AG04450 (cell line): ENCODE measurements around the gene KCNJ12. TPM values are rescaled to one million over a fixed set of nuclear protein-coding genes. Genes with fewer than 3 reads are reported as not detected.
"Not testable (repeated sequence)": the region's sequence is repeated elsewhere in the genome, so short reads cannot be mapped to it uniquely, and the experiment has no call there.

Source experiments
- CTCF ChIA-PET: fragments of 300-600, 350-600 bp; formaldehyde crosslinking; extraction: SDS; loops from one replicate; lab custom pipeline; 2022; ENCODE audit warnings: antibody characterized with exemption, inconsistent platforms; lab: Charles Lee
- POLR2A ChIA-PET: fragments of 350-600 bp; formaldehyde crosslinking; extraction: SDS; loops from one replicate; lab custom pipeline; 2021; ENCODE audit warnings: antibody characterized with exemption, inconsistent platforms; lab: Yijun Ruan, JAX
- DNase-seq: peaks from one replicate; pipeline ENCODE4 v3.0.0-alpha.2; 2011; ENCODE audit warnings: low read depth, low spot score
- H3K27ac ChIP-seq: one replicate; pipeline ENCODE4 v1.5.1; 2012; ENCODE audit warnings: low read depth, low read length, control low read depth
- H3K27me3 ChIP-seq: one replicate; pipeline ENCODE4 v1.6.0; 2012; ENCODE audit warnings: low read length; ENCODE audit not compliant: control insufficient read depth, insufficient read depth
- H3K4me3 ChIP-seq: 2 replicates; pipeline ENCODE4 v1.5.1; 2011; ENCODE audit warnings: mild to moderate bottlenecking, low read depth, low read length, control low read depth
- H3K9me3 ChIP-seq: 2 replicates; pipeline ENCODE4 v1.5.1; 2012; ENCODE audit warnings: low read length; ENCODE audit not compliant: control insufficient read depth, insufficient read depth
- CTCF ChIP-seq: IDR thresholded peaks from 2 replicates; pipeline ENCODE4 v1.5.1; 2011; ENCODE audit warnings: low read depth, low read length, control low read depth, inconsistent platforms
- polyA plus RNA-seq: library from polyadenylated mRNA; depleted of rRNA; stranded (reverse); fragments of >200 nt; gene quantifications from 2 replicates; pipeline ENCODE4 v1.2.3, GENCODE V29; 2011

The KCNJ12 gene
- polyA plus RNA-seq, 1 experiment: 0.02 TPM

- Histone ChIP-seq H3K9me3 (peaks cover 5% of the 10 kb centered on the region; the same call in 1 of the 2 replicates), H3K27ac (no peak overlapping the region), H3K27me3 (peaks cover 14% of the 10 kb centered on the region), H3K4me3 (no peak overlapping the region)
- DNase-seq: no peak
- CTCF ChIA-PET: interaction anchor here (0.6 to 2.0 kb wide), 5 partner anchors 60 to 322 kb away, joined by 3 to 19 read pairs (median 3); no protein-coding TSS in a partner anchor
- no peak for TF ChIP-seq CTCF
- POLR2A ChIA-PET: no interaction called here
Measured at GRCh38 chr17:21451975-21452374, 75.8 kb downstream of the KCNJ12 start.

- H3K9me3 ChIP-seq: peaks cover 5% of the 10 kb centered on the region; the same call in 1 of the 2 replicates
- TF ChIP-seq CTCF: peak; percentile 74
- DNase-seq: peak; percentile 41
- peaks cover 16% of the 10 kb centered on the region for H3K27me3 ChIP-seq
- POLR2A ChIA-PET: no interaction called here
- CTCF ChIA-PET: interaction anchor here (0.6 to 1.0 kb wide), 5 partner anchors 55 to 333 kb away, joined by 3 to 19 read pairs (median 3); no protein-coding TSS in a partner anchor
- H3K4me3 ChIP-seq: peak overlapping the region; percentile 41
- H3K27ac ChIP-seq: no peak overlapping the region
Measured at GRCh38 chr17:21452377-21453143, 76.4 kb downstream of the KCNJ12 start.

GRCh38 chr17:21453144-21453898 is 77.2 kb downstream of the KCNJ12 start:
- H3K27ac ChIP-seq: no peak overlapping the region
- peaks cover 5% of the 10 kb centered on the region; the same call in 1 of the 2 replicates for H3K9me3 ChIP-seq
- POLR2A ChIA-PET: no interaction called here
- CTCF ChIA-PET: interaction anchor here (1.1 to 1.4 kb wide), 2 partner anchors 58 to 324 kb away, joined by 4 to 8 read pairs; no protein-coding TSS in a partner anchor
- DNase-seq: no peak
- H3K27me3 ChIP-seq: peaks cover 14% of the 10 kb centered on the region
- H3K4me3 ChIP-seq: no peak overlapping the region
- TF ChIP-seq CTCF: no peak

- CTCF ChIA-PET: interaction anchor here (1.1 to 1.4 kb wide), 2 partner anchors 58 to 325 kb away, joined by 4 to 8 read pairs; no protein-coding TSS in a partner anchor
- H3K27ac ChIP-seq, H3K4me3 ChIP-seq, POLR2A ChIA-PET, DNase-seq, H3K9me3 ChIP-seq: not testable (repeated sequence)
- peaks cover 18% of the 10 kb centered on the region for H3K27me3 ChIP-seq
Measured at GRCh38 chr17:21454006-21454405, 77.8 kb downstream of the KCNJ12 start.

GRCh38 chr17:21454441-21454840 is 78.3 kb downstream of the KCNJ12 start:
- H3K9me3 ChIP-seq: peaks cover 5% of the 10 kb centered on the region; the same call in 1 of the 2 replicates
- H3K27ac ChIP-seq: no peak overlapping the region
- POLR2A ChIA-PET: no interaction called here
- no peak for TF ChIP-seq CTCF
- no peak overlapping the region for H3K4me3 ChIP-seq
- no peak for DNase-seq
- H3K27me3 ChIP-seq: peaks cover 18% of the 10 kb centered on the region
- CTCF ChIA-PET: interaction anchor here (1.1 to 1.4 kb wide), 2 partner anchors 57 to 325 kb away, joined by 4 to 8 read pairs; no protein-coding TSS in a partner anchor
